ENCODE measurements around the gene MTERF1.
"Not testable (repeated sequence)": the region's sequence is repeated elsewhere in the genome, so short reads cannot be mapped to it uniquely, and the experiment has no call there.

Gene MTERF1

DNA sequence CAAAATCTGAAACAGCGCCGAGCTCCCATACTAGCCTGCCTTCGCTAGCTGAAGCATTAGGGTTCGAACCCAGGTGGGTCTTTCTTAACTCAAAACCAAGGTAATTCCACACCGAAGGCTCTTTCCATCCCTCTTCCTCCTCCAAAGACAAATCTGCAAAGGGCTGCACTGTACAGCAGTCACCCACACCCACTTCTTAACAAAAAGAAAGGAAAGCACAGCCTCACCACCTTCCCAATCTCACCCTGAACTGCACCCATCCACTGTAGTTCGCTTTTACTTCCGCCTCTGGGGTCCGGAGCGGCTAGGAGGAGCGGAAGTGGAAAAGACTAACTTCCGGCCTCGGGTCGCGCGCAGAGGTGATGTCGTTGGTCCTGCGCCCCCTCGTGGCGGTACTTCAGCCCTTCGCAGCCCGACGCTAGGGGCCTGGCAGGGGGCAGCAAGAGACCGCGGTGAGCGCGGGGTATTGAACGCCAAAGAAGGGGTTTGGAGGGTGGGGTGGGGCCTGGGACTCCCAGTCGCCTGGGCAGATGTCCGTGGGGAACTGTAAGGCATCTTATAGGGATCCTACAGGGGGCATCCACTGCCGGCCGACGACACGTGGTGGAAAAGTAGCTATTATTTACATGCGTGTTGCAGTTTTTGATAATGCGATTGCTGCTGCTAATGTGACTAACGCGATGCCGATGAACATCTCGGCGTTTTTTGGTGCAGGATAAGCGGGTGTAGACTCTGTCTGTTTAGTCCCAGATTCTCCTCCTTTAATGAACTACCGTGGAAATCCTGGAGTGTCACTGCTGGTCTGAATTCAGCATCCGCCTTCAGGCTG, at the start of gene MTERF1:
TSS of gene MTERF1 (minus strand) at position 290 of the 829 bp plus-strand sequence. CDS start 619 bp downstream, outside the sequence.
- DNase-seq (ENCODE audit: low read depth) = peak; percentile 90

GRCh38 chr7:91929463-91929862, 49.0 kb upstream of the MTERF1 start:
- DNase-seq (ENCODE audit: low read depth) = no peak

DNA sequence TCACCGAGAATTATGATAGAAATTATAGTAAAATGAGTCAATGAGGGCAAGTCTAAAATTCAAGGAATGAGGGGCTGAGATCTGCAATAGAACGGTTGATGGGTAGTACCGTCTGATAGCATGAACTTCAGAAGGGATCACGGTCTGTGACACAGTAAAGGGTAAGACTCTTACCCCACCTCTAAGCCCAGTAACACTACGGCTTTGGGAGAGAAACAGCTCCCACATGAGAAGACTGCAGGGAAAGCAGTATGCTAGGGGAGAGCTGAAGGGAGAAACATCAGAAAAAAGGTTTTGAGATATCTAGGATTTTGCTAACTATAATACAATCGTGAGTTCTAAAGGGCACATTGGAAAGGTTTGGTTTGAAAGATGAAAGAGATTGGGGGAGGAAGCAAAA, 47.4 kb upstream of the MTERF1 start:
- DNase-seq (ENCODE audit: low read depth) = no peak

DNA sequence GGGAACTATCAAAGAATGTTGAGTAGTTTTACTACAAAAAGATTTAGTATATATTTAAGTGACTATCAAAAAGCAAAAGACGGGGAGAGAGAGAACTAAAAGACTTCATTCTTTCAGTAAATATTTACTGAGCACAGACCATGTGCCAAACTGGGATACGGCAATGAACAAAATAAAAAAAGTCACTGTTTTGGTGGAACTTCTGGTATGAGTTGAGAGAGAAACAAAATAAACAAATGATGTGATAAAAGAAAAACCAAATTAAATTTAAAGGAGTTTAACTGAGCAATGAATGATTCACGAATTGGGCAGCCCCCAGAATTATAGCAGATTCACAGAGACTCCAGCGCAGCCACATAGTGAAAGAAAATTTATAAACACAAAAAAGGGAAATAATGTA, 42.4 kb upstream of the MTERF1 start:
- DNase-seq (ENCODE audit: low read depth) = no peak

DNA sequence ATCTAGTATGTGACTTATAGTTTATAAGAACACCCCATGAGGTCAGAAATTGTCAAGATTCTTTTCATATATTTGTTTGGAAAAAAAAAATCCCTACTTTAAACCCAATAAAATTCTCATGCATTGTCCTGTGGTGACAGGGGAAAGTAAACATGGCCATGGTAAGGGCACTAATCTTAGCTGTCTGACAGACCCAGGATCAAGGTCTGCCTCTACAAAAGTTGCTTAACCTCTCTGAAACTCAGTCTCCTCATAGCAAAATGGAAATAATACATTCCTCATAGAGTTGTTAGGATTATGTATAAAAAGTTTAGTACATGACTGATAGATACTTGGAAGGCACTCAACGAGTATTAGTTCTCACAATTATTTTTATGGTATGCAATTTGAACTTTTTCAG, 37.9 kb upstream of the MTERF1 start:
- no peak for DNase-seq (ENCODE audit: low read depth)

DNA sequence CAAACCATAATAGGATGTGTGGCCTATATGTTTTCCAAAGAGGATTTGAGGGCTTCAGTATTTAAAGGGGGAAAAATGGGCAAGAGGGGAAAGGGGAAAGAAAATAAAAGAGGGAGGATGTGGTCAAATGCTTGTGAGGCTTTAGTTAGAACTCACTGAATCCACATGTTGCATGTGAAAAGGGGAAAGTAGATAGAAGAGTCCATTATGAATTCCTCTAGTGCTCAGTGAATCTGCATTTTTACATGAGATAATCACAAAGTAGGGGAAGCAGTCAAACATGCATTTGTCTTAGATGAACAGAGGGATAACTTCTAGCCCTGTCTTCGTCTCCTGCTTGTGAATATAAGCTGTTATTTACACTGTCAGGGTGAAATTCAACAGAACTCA, 35.5 kb upstream of the MTERF1 start:
- no peak for DNase-seq (ENCODE audit: low read depth)

GRCh38 chr7:91915401-91916050, 35.0 kb upstream of the MTERF1 start:
- DNase-seq (ENCODE audit: low read depth) = no peak

DNA sequence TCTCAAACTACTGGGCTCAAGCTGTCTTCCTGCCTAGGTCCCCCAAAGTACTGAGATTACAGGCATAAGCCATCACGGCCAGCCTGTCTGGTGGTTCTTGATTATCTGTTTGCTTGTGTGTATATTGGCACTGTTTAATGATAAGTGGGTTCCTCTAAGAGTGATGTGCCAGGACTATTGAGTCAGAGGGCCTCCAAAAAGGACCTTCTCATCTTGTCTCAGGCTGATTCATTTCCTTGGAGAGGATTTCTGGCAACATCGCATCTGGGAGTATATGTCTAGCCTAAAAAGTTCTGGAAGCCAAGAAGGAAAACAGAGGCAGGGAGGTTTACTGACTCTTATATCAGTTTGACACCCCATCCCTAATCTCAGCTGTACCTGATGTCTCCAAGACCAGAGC, 33.1 kb upstream of the MTERF1 start:
- no peak for DNase-seq (ENCODE audit: low read depth)

DNA sequence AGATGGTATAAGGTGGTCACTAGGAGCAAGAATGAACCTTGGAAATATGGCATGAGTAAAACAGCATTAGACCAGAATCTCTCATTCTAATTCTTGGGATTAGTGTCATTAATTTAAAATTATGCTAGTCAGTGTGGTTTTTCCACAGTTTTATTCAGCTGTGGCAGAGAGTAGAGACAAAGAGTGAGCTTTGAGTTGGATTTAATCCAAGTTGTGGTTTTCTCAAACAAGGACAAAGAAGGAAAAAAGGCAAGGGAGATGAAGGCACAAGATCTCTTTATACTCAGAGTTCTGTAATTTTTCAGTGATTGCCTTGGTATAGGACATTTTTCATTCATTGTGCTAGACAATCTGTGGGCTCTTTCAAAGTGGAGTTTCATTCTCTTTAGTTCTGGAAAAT, 32.0 kb upstream of the MTERF1 start:
- no peak for DNase-seq (ENCODE audit: low read depth)

- DNase-seq (ENCODE audit: low read depth) = no peak
These were observed 30.6 kb upstream of the MTERF1 start for GRCh38 chr7:91911121-91911520.

DNA sequence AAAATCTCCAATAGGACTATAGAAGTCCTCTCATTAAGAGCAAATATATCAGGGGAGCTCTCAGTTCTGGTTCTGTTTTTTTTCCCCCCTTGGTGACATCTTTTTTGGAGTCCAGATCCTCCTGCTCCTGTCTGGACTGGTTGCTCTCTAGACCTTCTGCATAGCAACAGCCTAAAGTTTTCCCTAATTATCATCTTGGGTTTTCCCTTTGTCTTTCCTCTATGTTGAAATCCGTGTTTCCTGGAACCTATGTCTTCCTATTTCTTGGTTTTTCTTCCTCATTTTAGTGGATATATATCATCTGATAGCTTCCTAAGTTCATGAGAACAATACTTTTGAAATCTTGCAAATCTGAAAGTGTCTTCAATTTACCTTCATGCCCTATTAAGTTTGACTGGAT, 29.7 kb upstream of the MTERF1 start:
- DNase-seq (ENCODE audit: low read depth) = no peak

- no peak for DNase-seq (ENCODE audit: low read depth)
These were observed 19.1 kb upstream of the MTERF1 start for GRCh38 chr7:91899563-91899962.

- no peak for DNase-seq (ENCODE audit: low read depth)
These were observed 17.9 kb upstream of the MTERF1 start for GRCh38 chr7:91898240-91898992.

GRCh38 chr7:91894781-91895480, 14.4 kb upstream of the MTERF1 start:
- no peak for DNase-seq (ENCODE audit: low read depth)

GRCh38 chr7:91893699-91894098, 13.2 kb upstream of the MTERF1 start:
- not testable (repeated sequence) for DNase-seq (ENCODE audit: low read depth)

DNA sequence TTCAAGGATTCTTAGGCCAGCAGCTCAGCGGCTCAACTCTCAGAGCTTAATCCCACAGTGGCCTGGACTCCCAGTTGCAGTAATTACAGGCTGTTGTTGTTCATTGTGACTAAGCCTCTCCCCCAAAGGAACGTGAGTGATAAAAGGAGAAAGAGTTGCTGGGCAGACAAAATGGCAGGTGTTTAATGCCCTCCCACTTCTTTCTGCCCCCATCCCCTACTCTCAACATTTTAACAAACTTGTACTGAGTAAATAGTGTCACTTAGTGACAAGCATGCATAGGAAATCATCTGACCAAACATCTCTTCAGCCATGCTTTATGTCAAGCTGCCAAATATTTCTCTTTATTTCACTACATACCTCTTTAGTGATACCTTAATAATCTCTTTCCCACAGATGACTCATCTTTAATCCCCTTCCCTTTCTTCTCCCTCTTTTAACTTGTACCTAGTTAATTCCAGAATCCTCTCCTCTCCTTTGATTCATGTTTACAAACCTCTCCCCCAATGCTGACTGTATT, 12.4 kb upstream of the MTERF1 start:
- DNase-seq (ENCODE audit: low read depth) = no peak

DNA sequence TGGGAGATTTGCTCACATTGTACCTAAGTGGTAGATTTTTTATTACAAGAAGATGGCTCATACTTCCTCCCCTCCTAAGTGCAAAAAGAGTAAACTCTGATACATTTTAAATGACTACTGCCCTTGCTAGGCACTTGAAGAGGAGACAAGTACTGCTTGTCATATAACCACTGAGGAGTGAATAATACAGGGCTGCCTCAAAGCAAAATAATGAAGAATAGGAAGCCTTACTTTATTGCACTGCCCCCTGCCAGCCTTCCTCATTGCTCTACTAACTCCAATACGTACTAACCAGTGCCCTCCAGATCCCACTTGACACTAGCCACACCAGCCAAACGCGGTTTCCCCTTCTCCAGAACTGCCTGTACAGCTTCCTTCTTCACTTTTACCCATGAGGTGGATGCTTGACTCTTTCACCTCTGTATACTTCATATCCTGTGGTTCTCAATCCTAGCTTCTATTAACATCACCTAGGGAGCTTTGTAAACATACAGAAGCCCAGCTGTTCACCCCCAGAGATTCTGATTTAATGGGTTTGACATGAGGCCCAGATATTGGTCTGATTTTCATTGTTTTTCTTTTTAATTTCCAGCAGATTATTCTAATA, 11.7 kb upstream of the MTERF1 start:
- no peak for DNase-seq (ENCODE audit: low read depth)

DNA sequence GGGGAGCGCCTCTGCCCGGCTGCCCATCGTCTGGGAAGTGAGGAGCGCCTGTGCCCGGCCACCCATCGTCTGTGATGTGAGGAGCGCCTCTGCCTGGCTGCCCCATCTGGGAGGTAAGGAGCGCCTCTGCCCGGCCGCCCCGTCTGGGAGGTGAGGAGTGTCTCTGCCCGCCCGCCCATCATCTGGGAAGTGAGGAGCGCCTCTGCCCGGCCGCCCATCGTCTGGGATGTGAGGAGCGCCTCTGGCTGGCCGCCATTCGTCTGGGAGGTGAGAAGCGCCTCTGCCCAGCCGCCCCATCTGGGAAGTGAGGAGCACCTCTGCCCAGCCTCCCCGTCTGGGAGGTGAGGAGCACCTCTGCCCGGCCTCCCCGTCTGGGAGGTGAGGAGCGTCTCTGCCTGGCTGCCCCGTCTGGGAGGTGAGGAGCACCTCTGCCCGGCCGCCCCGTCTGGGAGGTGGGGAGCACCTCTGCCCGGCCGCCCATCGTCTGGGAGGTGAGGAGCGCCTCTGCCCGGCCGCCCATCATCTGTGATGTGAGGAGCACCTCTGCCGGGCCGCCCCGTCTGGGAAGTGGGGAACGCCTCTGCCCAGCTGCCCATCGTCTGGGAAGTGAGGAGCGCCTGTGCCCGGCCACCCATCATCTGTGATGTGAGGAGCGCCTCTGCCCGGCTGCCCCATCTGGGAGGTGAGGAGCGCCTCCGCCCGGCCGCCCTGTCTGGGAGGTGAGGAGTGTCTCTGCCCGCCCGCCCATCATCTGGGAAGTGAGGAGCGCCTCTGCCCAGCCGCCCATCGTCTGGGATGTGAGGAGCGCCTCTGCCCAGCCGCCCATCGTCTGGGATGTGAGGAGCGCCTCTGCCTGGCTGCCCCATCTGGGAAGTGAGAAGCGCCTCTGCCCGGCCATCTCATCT, 8.0 kb upstream of the MTERF1 start:
- not testable (repeated sequence) for DNase-seq (ENCODE audit: low read depth)

- DNase-seq (ENCODE audit: low read depth) = not testable (repeated sequence)
These were observed 7.1 kb upstream of the MTERF1 start for GRCh38 chr7:91887336-91888213.

Measured in stimulated activated CD8-positive, alpha-beta memory T cell treated with anti-CD3 and anti-CD28 coated beads, Interleukin-12 subunit alpha, Interleukin-12 subunit beta, amount 100 ng/mL, for 1 hour (primary cell).